ENCODE measurements around the gene HMCN1. TPM values are rescaled to one million over a fixed set of nuclear protein-coding genes. Genes with fewer than 3 reads are reported as not detected.

Gene HMCN1
- total RNA-seq, 1 donor from 2014 or later = 28.0 TPM

GRCh38 chr1:185926588-185926987, 192.4 kb downstream of the HMCN1 start:
- no peak for DNase-seq
- H3K27ac ChIP-seq = peak overlapping the region; percentile 21
- ATAC-seq = peak; percentile 51 to 58

GRCh38 chr1:185929776-185930175, 195.6 kb downstream of the HMCN1 start:
- no peak for TF ChIP-seq CTCF (IDR thresholded peaks at IDR 0.05)
- ATAC-seq (peak in 1 of 2 donors; percentile 75), DNase-seq (no peak)
- Histone ChIP-seq H3K27ac (no peak overlapping the region), H3K4me1 (peaks cover 21% of the 10 kb centered on the region), H3K9me3 (no peaks in the 10 kb centered on the region), H3K36me3 (no peaks in the 10 kb centered on the region), H3K4me3 (no peak overlapping the region), H3K27me3 (ENCODE audit: low read depth) (no peaks in the 10 kb centered on the region)
- intact Hi-C loops (cut with DNase I) = no loop called here

More at GRCh38 chr1:185926588-185926987, 192.4 kb downstream of the HMCN1 start:
- Histone ChIP-seq H3K4me3 (no peak overlapping the region), H3K36me3 (no peaks in the 10 kb centered on the region), H3K27me3 (ENCODE audit: low read depth) (no peaks in the 10 kb centered on the region), H3K9me3 (no peaks in the 10 kb centered on the region), H3K4me1 (peaks cover 21% of the 10 kb centered on the region)
- intact Hi-C loops (cut with DNase I) = no loop called here
- no peak for TF ChIP-seq CTCF (IDR thresholded peaks at IDR 0.05)

- intact Hi-C loops (cut with DNase I) = no loop called here
- no peak overlapping the region for H3K27ac ChIP-seq
These were observed 197.2 kb downstream of the HMCN1 start for GRCh38 chr1:185931438-185931837.

GRCh38 chr1:185933580-185933979, 199.4 kb downstream of the HMCN1 start:
- H3K27ac ChIP-seq = no peak overlapping the region
- intact Hi-C loops (cut with DNase I) = no loop called here
- ATAC-seq (no peak), DNase-seq (no peak)
- no peaks in the 10 kb centered on the region for H3K36me3 ChIP-seq
- H3K4me1 ChIP-seq = peaks cover 21% of the 10 kb centered on the region
- TF ChIP-seq CTCF (IDR thresholded peaks at IDR 0.05) = no peak
- no peaks in the 10 kb centered on the region for H3K9me3 ChIP-seq
- no peaks in the 10 kb centered on the region for H3K27me3 ChIP-seq (ENCODE audit: low read depth)
- no peak overlapping the region for H3K4me3 ChIP-seq

More at GRCh38 chr1:185931438-185931837, 197.2 kb downstream of the HMCN1 start:
- no peak for TF ChIP-seq CTCF (IDR thresholded peaks at IDR 0.05)
- DNase-seq (no peak), ATAC-seq (peak in 1 of 2 donors; percentile 30)
- H3K27me3 ChIP-seq (ENCODE audit: low read depth) = no peaks in the 10 kb centered on the region
- peaks cover 21% of the 10 kb centered on the region for H3K4me1 ChIP-seq
- no peak overlapping the region for H3K4me3 ChIP-seq
- H3K9me3 ChIP-seq = no peaks in the 10 kb centered on the region
- no peaks in the 10 kb centered on the region for H3K36me3 ChIP-seq

GRCh38 chr1:185934476-185935189, 200.4 kb downstream of the HMCN1 start:
- intact Hi-C loops (cut with DNase I) = no loop called here
- no peaks in the 10 kb centered on the region for H3K9me3 ChIP-seq
- peaks cover 14% of the 10 kb centered on the region for H3K4me1 ChIP-seq
- no peaks in the 10 kb centered on the region for H3K27me3 ChIP-seq (ENCODE audit: low read depth)
- DNase-seq = no peak
- no peak overlapping the region for H3K4me3 ChIP-seq
- ATAC-seq = no peak
- H3K27ac ChIP-seq = no peak overlapping the region
- no peaks in the 10 kb centered on the region for H3K36me3 ChIP-seq
- no peak for TF ChIP-seq CTCF (IDR thresholded peaks at IDR 0.05)
